Activated CD4-positive, alpha-beta T cell treated with anti-CD3 and anti-CD28 coated beads, Interleukin-2, amount 50 U/mL, for 4 hours (primary cell): ENCODE results near the gene CNBD2.
"Not testable (repeated sequence)": the region's sequence is repeated elsewhere in the genome, so short reads cannot be mapped to it uniquely, and the experiment has no call there.

Source experiments
- DNase-seq, 2 experiments: peaks; one replicate each; pipeline ENCODE4 v3.0.0-alpha.2; 2020

The CNBD2 gene

GRCh38 chr20:36064658-36065426 is 96.5 kb downstream of the CNBD2 start:
- DNase-seq = peak; percentile 87 to 93

GRCh38 chr20:36065427-36065998 is 97.1 kb downstream of the CNBD2 start:
- DNase-seq = no peak

GRCh38 chr20:36066777-36067176 is 98.4 kb downstream of the CNBD2 start:
- DNase-seq = no peak

- DNase-seq = not testable (repeated sequence)
Observed at GRCh38 chr20:36068526-36068925, 100.1 kb downstream of the CNBD2 start.

- DNase-seq = no peak
Observed at GRCh38 chr20:36070451-36070850, 102.1 kb downstream of the CNBD2 start.

GRCh38 chr20:36071848-36072247 is 103.5 kb downstream of the CNBD2 start:
- no peak for DNase-seq

- no peak for DNase-seq
Observed at GRCh38 chr20:36074983-36075382, 106.6 kb downstream of the CNBD2 start.

GRCh38 chr20:36077762-36078161 is 109.4 kb downstream of the CNBD2 start:
- DNase-seq = not testable (repeated sequence)

GRCh38 chr20:36079486-36079885 is 111.1 kb downstream of the CNBD2 start:
- no peak for DNase-seq

- not testable (repeated sequence) for DNase-seq
Observed at GRCh38 chr20:36079984-36080383, 111.6 kb downstream of the CNBD2 start.
